AG04449 (cell line): ENCODE results near the gene FAM20C.

ENCODE experiments used
- CTCF ChIA-PET: fragments of 350-600 bp; formaldehyde crosslinking; extraction: SDS; loops from one replicate; lab custom pipeline; 2021; ENCODE audit warnings: antibody characterized with exemption; lab: Yijun Ruan, JAX
- POLR2A ChIA-PET: fragments of 400-600, 350-600 bp; formaldehyde crosslinking; extraction: SDS; loops from one replicate; lab custom pipeline; 2020; ENCODE audit warnings: antibody characterized with exemption, inconsistent platforms; lab: Yijun Ruan, JAX
- DNase-seq: peaks from one replicate; pipeline ENCODE4 v3.0.0-alpha.2; 2010; ENCODE audit warnings: low read depth, low spot score
- H3K4me3 ChIP-seq: 2 replicates; pipeline ENCODE4 v1.5.1; 2011; ENCODE audit warnings: low read depth, mild to moderate bottlenecking, control low read depth, low read length
- CTCF ChIP-seq: IDR thresholded peaks from one replicate; pipeline ENCODE4 v1.5.1; 2011; ENCODE audit warnings: mild to moderate bottlenecking, moderate library complexity, low read length, control low read depth, inconsistent platforms; ENCODE audit not compliant: insufficient read depth; ENCODE audit errors: missing control alignments

Gene FAM20C

GRCh38 chr7:194252-195009 lies 2.1 kb downstream of the FAM20C start:
- peak overlapping the region; percentile 68 for H3K4me3 ChIP-seq
- CTCF ChIA-PET = no interaction called here
- DNase-seq = no peak
- POLR2A ChIA-PET = interaction anchor here (0.8 kb wide), 1 partner anchor 11 kb away, joined by 3 read pairs; no protein-coding TSS in a partner anchor
- TF ChIP-seq CTCF = no peak

- H3K4me3 ChIP-seq = peak overlapping the region; percentile 68
- POLR2A ChIA-PET = interaction anchor here (0.8 kb wide), 1 partner anchor 10 kb away, joined by 3 read pairs; no protein-coding TSS in a partner anchor
- CTCF ChIA-PET = no interaction called here
- no peak for DNase-seq
- TF ChIP-seq CTCF = no peak
Measured at GRCh38 chr7:195010-195829, 2.8 kb downstream of the FAM20C start.

- H3K4me3 ChIP-seq = no peak overlapping the region; the same call in 1 of the 2 replicates
- DNase-seq = no peak
- CTCF ChIA-PET = interaction anchor here (1.6 kb wide), 1 partner anchor 132 kb away, joined by 4 read pairs; no protein-coding TSS in a partner anchor
- POLR2A ChIA-PET = no interaction called here
- no peak for TF ChIP-seq CTCF
Measured at GRCh38 chr7:195830-196128, 3.4 kb downstream of the FAM20C start.

GRCh38 chr7:196283-196682 lies 3.9 kb downstream of the FAM20C start:
- TF ChIP-seq CTCF = no peak
- ChIA-PET CTCF (interaction anchor here (1.6 kb wide), 1 partner anchor 132 kb away, joined by 4 read pairs; no protein-coding TSS in a partner anchor), POLR2A (no interaction called here)
- no peak overlapping the region for H3K4me3 ChIP-seq
- no peak for DNase-seq

- ChIA-PET POLR2A (no interaction called here), CTCF (interaction anchor here (1.6 kb wide), 1 partner anchor 133 kb away, joined by 4 read pairs; no protein-coding TSS in a partner anchor)
- no peak overlapping the region for H3K4me3 ChIP-seq
- no peak for TF ChIP-seq CTCF
- no peak for DNase-seq
Measured at GRCh38 chr7:196778-197321, 4.5 kb downstream of the FAM20C start.
